ENCODE results near the gene CYP27B1. TPM values are rescaled to one million over a fixed set of nuclear protein-coding genes. Genes with fewer than 3 reads are reported as not detected.

CYP27B1 gene
- total RNA-seq, 1 experiment from 2014 or later: 11.6 TPM

DNA sequence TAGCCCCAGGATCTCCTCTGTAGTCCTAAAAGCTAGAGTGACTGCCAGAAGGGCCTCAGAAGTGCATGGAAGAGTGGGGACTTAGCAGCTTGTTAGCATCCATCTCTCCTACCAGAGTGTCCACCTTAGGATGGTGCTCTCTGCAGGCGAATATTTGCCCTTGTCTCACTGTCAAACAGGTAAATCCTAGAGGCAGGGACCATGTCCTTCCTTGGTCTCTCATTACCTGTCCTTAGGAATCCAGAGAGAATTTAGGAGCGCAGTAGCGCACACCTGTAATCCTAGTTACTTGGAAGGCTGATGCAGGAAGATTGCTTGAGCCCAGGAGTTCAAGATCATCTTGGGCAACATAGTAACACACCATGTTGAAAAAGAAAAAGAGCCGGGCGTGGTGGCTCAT, 49.7 kb downstream of the CYP27B1 start (continued):
- TF ChIP-seq TCF7L2 (IDR thresholded peaks at IDR 0.05; ENCODE audit: borderline replicate concordance, extremely low read depth, insufficient read depth, insufficient read length) (no peak), CEBPB (IDR thresholded peaks at IDR 0.05; ENCODE audit: low read depth) (no peak), EZH2phosphoT487 (IDR thresholded peaks at IDR 0.05; ENCODE audit: borderline replicate concordance) (no peak)
- TF ChIP-seq, protein P1, sequence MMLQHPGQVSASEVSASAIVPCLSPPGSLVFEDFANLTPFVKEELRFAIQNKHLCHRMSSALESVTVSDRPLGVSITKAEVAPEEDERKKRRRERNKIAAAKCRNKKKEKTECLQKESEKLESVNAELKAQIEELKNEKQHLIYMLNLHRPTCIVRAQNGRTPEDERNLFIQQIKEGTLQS (IDR thresholded peaks at IDR 0.05): no peak

DNA sequence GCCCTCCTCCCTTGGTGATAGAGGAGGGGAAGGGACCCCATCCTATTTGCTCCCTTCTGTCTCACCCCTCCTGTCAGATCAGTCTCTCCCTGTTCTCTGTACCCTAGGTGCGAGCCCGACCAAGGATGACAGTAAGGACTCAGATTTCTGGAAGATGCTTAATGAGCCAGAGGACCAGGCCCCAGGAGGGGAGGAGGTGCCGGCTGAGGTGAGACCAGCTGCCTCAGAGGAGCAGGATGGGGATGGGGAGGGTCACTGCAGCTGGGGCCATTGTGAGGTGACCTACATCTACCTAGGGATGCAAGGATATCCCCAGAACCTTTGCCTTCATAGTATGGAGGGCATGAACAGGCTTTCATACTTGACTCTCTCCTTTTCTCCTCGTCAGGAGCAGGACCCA, 50.6 kb downstream of the CYP27B1 start:
- peaks cover 3 to 15% of the 10 kb centered on the region in 2 experiments; a peak in 3 of 4 replicates for H3K36me3 ChIP-seq (ENCODE audit: control insufficient read depth in 1 of 2, insufficient read depth in 2 of 2, low read length in 2 of 2)
- BruUV-seq (replicated peaks): no TSS peak
- POLR2A ChIA-PET: no interaction called here

More for the DNA sequence above, 50.6 kb downstream of the CYP27B1 start:
- H3K79me2 ChIP-seq (ENCODE audit: insufficient read depth, low read length): no peaks in the 10 kb centered on the region
- H3K27me3 ChIP-seq (ENCODE audit: insufficient read depth, low read length): no peaks in the 10 kb centered on the region
- DNase-seq (ENCODE audit: low read depth, low spot score) (no peak), ATAC-seq (no peak)
- no peaks in the 10 kb centered on the region for H3K4me1 ChIP-seq (ENCODE audit: control insufficient read depth in 1 of 2, insufficient read depth in 2 of 2, low read length in 2 of 2)
- ChIA-PET CTCF (interaction anchor here (0.9 kb wide), 1 partner anchor 10 kb away, joined by 3 read pairs; no protein-coding TSS in a partner anchor), RAD21 (ENCODE audit: low non-redundant PET in 1 of 2, low total read pairs in 2 of 2, uncharacterized antibody in 2 of 2, unreplicated experiment in 2 of 2) (no interaction called here)
- no peaks in the 10 kb centered on the region for H3K9me3 ChIP-seq (ENCODE audit: control insufficient read depth in 1 of 2, insufficient read depth in 1 of 2, low read depth in 1 of 2, low read length in 2 of 2)
- no peaks in the 10 kb centered on the region for H4K20me1 ChIP-seq (ENCODE audit: insufficient read depth)
- no peak overlapping the region for H2AFZ ChIP-seq (ENCODE audit: low read depth, low read length, poor library complexity, severe bottlenecking)
- H3K4me3 ChIP-seq (replicated peaks in 1 of 2; ENCODE audit: low read depth in 1 of 2, low read length in 2 of 2): no peak overlapping the region
- H3K9me2 ChIP-seq (ENCODE audit: insufficient read depth): no peaks in the 10 kb centered on the region
- H3K27ac ChIP-seq (ENCODE audit: low read depth, low read length): no peak overlapping the region
- no peak overlapping the region for H3K4me2 ChIP-seq (ENCODE audit: low read length)
- H3K9ac ChIP-seq (ENCODE audit: low read length): no peak overlapping the region
- no peak for TF ChIP-seq EZH2 (IDR thresholded peaks at IDR 0.05)
- no peak for TF ChIP-seq POLR2A (IDR thresholded peaks at IDR 0.05; ENCODE audit: borderline replicate concordance, extremely low read depth, insufficient read depth, insufficient read length)
- TF ChIP-seq CEBPB (IDR thresholded peaks at IDR 0.05; ENCODE audit: low read depth): no peak
- no peak for TF ChIP-seq EZH2phosphoT487 (IDR thresholded peaks at IDR 0.05; ENCODE audit: borderline replicate concordance)
- TF ChIP-seq ZNF274 (IDR thresholded peaks at IDR 0.05; ENCODE audit: low read depth, low read length): no peak
- no peak for TF ChIP-seq RAD21 (IDR thresholded peaks at IDR 0.05; ENCODE audit: low read depth)
- no peak for TF ChIP-seq TCF7L2 (IDR thresholded peaks at IDR 0.05; ENCODE audit: borderline replicate concordance, extremely low read depth, insufficient read depth, insufficient read length)
- TF ChIP-seq EGR1 (IDR thresholded peaks at IDR 0.05; ENCODE audit: low read depth): no peak
- no peak for TF ChIP-seq ELF1 (IDR thresholded peaks at IDR 0.05; ENCODE audit: borderline replicate concordance, low read depth)
- no peak for TF ChIP-seq ZFX (IDR thresholded peaks at IDR 0.05)
- TF ChIP-seq SIN3A (IDR thresholded peaks at IDR 0.05; ENCODE audit: low read depth): no peak
- TF ChIP-seq SRF (IDR thresholded peaks at IDR 0.05; ENCODE audit: low read depth): no peak
- TF ChIP-seq JUND (IDR thresholded peaks at IDR 0.05): no peak
- TF ChIP-seq YY1 (IDR thresholded peaks at IDR 0.05; ENCODE audit: extremely low read depth, insufficient replicate concordance, low read depth, low read length): no peak
- TF ChIP-seq POLR2AphosphoS5 (IDR thresholded peaks at IDR 0.05; ENCODE audit: low read depth, low read length): no peak
- TF ChIP-seq, protein P1 (IDR thresholded peaks at IDR 0.05): no peak
- TF ChIP-seq SP1 (IDR thresholded peaks at IDR 0.05; ENCODE audit: low read depth): no peak
- TF ChIP-seq, protein P2, sequence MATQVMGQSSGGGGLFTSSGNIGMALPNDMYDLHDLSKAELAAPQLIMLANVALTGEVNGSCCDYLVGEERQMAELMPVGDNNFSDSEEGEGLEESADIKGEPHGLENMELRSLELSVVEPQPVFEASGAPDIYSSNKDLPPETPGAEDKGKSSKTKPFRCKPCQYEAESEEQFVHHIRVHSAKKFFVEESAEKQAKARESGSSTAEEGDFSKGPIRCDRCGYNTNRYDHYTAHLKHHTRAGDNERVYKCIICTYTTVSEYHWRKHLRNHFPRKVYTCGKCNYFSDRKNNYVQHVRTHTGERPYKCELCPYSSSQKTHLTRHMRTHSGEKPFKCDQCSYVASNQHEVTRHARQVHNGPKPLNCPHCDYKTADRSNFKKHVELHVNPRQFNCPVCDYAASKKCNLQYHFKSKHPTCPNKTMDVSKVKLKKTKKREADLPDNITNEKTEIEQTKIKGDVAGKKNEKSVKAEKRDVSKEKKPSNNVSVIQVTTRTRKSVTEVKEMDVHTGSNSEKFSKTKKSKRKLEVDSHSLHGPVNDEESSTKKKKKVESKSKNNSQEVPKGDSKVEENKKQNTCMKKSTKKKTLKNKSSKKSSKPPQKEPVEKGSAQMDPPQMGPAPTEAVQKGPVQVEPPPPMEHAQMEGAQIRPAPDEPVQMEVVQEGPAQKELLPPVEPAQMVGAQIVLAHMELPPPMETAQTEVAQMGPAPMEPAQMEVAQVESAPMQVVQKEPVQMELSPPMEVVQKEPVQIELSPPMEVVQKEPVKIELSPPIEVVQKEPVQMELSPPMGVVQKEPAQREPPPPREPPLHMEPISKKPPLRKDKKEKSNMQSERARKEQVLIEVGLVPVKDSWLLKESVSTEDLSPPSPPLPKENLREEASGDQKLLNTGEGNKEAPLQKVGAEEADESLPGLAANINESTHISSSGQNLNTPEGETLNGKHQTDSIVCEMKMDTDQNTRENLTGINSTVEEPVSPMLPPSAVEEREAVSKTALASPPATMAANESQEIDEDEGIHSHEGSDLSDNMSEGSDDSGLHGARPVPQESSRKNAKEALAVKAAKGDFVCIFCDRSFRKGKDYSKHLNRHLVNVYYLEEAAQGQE (IDR thresholded peaks at IDR 0.05; ENCODE audit: low read depth): no peak
- TF ChIP-seq CBX3 (IDR thresholded peaks at IDR 0.05; ENCODE audit: low read depth): no peak
- intact Hi-C loops (cut with micrococcal nuclease): no loop called here

Measured in HCT116 (cell line).